Measurements from ENCODE around the gene FALEC. TPM values are rescaled to one million over a fixed set of nuclear protein-coding genes. Genes with fewer than 3 reads are reported as not detected.
A peak's percentile ranks its signal among the peaks of the same experiment; 100 is the strongest.

The FALEC gene
- total RNA-seq (ENCODE audit: unreplicated experiment), result 1.2 TPM
- long read RNA-seq, result 0 reads

DNA sequence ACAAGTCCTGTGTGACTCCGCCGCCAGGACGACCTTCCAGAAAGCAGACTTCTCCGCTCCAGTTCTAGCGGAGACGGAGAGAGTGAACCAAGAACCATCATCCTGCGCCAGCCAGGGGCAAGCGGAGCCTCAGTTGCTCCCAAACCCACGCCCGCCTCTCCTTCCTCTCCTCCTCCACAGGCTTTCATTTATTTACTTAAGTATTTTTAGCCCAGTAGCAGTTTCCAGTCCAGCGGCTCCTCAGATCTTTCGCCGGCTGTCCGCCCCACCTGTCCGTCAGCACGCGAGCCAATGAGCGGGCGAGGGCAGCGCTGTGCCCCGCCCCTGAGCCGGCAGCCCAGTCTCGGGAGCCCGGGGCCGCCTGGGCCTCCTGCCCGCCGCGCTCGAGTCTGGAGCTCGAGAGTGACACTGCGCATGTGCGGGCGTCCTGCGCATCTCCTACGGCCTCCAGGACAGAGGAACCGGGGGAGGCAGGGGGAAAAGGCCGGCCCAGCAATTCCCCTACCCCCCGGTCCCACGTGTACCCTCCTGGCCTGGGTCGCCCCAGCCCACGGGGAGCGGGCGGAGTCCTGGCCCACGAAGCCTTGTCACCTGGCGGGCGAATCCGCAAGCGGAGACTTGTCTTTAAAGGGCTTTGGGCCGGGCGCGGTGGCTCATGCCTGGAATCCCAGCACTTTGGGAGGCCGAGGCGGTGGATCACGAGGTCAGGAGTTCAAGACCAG is at the start of gene FALEC:
FALEC (plus strand) TSS at position 425 of the 722 bp plus-strand sequence.
- peak within 1 kb of the TSS; percentile 85 for H3K4me3 Mint-ChIP-seq (ENCODE audit: unreplicated experiment)
- H3K4me1 Mint-ChIP-seq (ENCODE audit: unreplicated experiment), result peaks cover 47% of the 10 kb centered on the region
- no peaks in the 10 kb centered on the region for H3K9me3 Mint-ChIP-seq (ENCODE audit: unreplicated experiment)
- peak within 1 kb of the TSS; percentile 30 for H3K27ac Mint-ChIP-seq (ENCODE audit: unreplicated experiment)
- peaks cover 17% of the 10 kb centered on the region for H3K27me3 Mint-ChIP-seq (ENCODE audit: unreplicated experiment)
- DNase-seq (ENCODE audit: low spot score), result peak; percentile 97
- H3K36me3 Mint-ChIP-seq (ENCODE audit: low read depth, unreplicated experiment), result peaks cover 17% of the 10 kb centered on the region
- TF ChIP-seq, protein P1, sequence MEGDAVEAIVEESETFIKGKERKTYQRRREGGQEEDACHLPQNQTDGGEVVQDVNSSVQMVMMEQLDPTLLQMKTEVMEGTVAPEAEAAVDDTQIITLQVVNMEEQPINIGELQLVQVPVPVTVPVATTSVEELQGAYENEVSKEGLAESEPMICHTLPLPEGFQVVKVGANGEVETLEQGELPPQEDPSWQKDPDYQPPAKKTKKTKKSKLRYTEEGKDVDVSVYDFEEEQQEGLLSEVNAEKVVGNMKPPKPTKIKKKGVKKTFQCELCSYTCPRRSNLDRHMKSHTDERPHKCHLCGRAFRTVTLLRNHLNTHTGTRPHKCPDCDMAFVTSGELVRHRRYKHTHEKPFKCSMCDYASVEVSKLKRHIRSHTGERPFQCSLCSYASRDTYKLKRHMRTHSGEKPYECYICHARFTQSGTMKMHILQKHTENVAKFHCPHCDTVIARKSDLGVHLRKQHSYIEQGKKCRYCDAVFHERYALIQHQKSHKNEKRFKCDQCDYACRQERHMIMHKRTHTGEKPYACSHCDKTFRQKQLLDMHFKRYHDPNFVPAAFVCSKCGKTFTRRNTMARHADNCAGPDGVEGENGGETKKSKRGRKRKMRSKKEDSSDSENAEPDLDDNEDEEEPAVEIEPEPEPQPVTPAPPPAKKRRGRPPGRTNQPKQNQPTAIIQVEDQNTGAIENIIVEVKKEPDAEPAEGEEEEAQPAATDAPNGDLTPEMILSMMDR (IDR thresholded peaks at IDR 0.05; ENCODE audit: unreplicated experiment), result no peak

- no peak overlapping the region for H3K27ac Mint-ChIP-seq (ENCODE audit: unreplicated experiment)
- no peak overlapping the region for H3K4me3 Mint-ChIP-seq (ENCODE audit: unreplicated experiment)
- TF ChIP-seq, protein P1 (IDR thresholded peaks at IDR 0.05; ENCODE audit: unreplicated experiment), result no peak
- no peaks in the 10 kb centered on the region for H3K27me3 Mint-ChIP-seq (ENCODE audit: unreplicated experiment)
- no peaks in the 10 kb centered on the region for H3K9me3 Mint-ChIP-seq (ENCODE audit: unreplicated experiment)
- no peaks in the 10 kb centered on the region for H3K4me1 Mint-ChIP-seq (ENCODE audit: unreplicated experiment)
- peaks cover 29% of the 10 kb centered on the region for H3K36me3 Mint-ChIP-seq (ENCODE audit: low read depth, unreplicated experiment)
- DNase-seq (ENCODE audit: low spot score), result no peak
Observed at GRCh38 chr1:150466964-150467363, 48.6 kb upstream of the FALEC start.

- H3K27me3 Mint-ChIP-seq (ENCODE audit: unreplicated experiment), result peaks cover 2% of the 10 kb centered on the region
- H3K27ac Mint-ChIP-seq (ENCODE audit: unreplicated experiment), result no peak overlapping the region
- TF ChIP-seq, protein P1 (IDR thresholded peaks at IDR 0.05; ENCODE audit: unreplicated experiment), result no peak
- H3K4me1 Mint-ChIP-seq (ENCODE audit: unreplicated experiment), result peaks cover 7% of the 10 kb centered on the region
- H3K4me3 Mint-ChIP-seq (ENCODE audit: unreplicated experiment), result no peak overlapping the region
- H3K9me3 Mint-ChIP-seq (ENCODE audit: unreplicated experiment), result no peaks in the 10 kb centered on the region
- H3K36me3 Mint-ChIP-seq (ENCODE audit: low read depth, unreplicated experiment), result peaks cover 27% of the 10 kb centered on the region
- DNase-seq (ENCODE audit: low spot score), result no peak
Observed at GRCh38 chr1:150469291-150469690, 46.3 kb upstream of the FALEC start.

DNA sequence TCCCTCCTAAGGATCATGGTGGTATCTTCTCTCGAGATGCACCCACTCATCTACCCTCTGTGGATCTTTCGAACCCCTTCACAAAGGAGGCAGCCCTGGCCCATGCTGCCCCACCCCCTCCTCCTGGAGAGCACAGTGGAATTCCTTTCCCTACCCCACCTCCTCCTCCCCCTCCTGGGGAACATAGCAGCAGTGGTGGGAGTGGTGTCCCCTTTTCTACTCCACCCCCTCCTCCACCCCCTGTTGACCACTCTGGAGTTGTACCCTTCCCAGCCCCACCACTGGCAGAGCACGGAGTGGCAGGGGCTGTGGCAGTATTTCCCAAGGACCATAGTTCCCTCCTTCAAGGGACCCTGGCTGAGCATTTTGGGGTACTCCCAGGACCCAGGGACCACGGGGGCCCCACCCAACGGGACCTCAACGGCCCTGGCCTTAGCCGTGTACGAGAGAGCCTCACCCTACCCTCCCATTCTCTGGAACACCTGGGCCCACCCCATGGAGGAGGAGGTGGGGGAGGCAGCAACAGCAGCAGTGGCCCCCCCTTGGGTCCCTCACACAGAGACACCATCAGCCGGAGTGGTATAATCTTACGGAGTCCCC is 42.9 kb upstream of the FALEC start:
- no peaks in the 10 kb centered on the region for H3K9me3 Mint-ChIP-seq (ENCODE audit: unreplicated experiment)
- H3K27ac Mint-ChIP-seq (ENCODE audit: unreplicated experiment), result no peak overlapping the region
- DNase-seq (ENCODE audit: low spot score), result no peak
- no peak overlapping the region for H3K4me3 Mint-ChIP-seq (ENCODE audit: unreplicated experiment)
- TF ChIP-seq, protein P1 (IDR thresholded peaks at IDR 0.05; ENCODE audit: unreplicated experiment), result no peak
- H3K36me3 Mint-ChIP-seq (ENCODE audit: low read depth, unreplicated experiment), result peaks cover 19% of the 10 kb centered on the region
- peaks cover 3% of the 10 kb centered on the region for H3K27me3 Mint-ChIP-seq (ENCODE audit: unreplicated experiment)
- H3K4me1 Mint-ChIP-seq (ENCODE audit: unreplicated experiment), result peaks cover 14% of the 10 kb centered on the region

GRCh38 chr1:150473659-150474058 is 41.9 kb upstream of the FALEC start:
- H3K4me3 Mint-ChIP-seq (ENCODE audit: unreplicated experiment), result no peak overlapping the region
- H3K9me3 Mint-ChIP-seq (ENCODE audit: unreplicated experiment), result no peaks in the 10 kb centered on the region
- peaks cover 6% of the 10 kb centered on the region for H3K27me3 Mint-ChIP-seq (ENCODE audit: unreplicated experiment)
- peaks cover 20% of the 10 kb centered on the region for H3K4me1 Mint-ChIP-seq (ENCODE audit: unreplicated experiment)
- peaks cover 19% of the 10 kb centered on the region for H3K36me3 Mint-ChIP-seq (ENCODE audit: low read depth, unreplicated experiment)
- H3K27ac Mint-ChIP-seq (ENCODE audit: unreplicated experiment), result peak overlapping the region; percentile 53
- TF ChIP-seq, protein P1 (IDR thresholded peaks at IDR 0.05; ENCODE audit: unreplicated experiment), result no peak
- no peak for DNase-seq (ENCODE audit: low spot score)
